Stimulated activated CD8-positive, alpha-beta memory T cell treated with anti-CD3 and anti-CD28 coated beads, Interleukin-12 subunit alpha, Interleukin-12 subunit beta, amount 100 ng/mL, for 1 hour (primary cell): ENCODE data around the gene FGF14.

Experiments used
- DNase-seq: peaks from one replicate; pipeline ENCODE4 v3.0.0-alpha.2; 2020; ENCODE audit warnings: low read depth

The FGF14 gene

DNA sequence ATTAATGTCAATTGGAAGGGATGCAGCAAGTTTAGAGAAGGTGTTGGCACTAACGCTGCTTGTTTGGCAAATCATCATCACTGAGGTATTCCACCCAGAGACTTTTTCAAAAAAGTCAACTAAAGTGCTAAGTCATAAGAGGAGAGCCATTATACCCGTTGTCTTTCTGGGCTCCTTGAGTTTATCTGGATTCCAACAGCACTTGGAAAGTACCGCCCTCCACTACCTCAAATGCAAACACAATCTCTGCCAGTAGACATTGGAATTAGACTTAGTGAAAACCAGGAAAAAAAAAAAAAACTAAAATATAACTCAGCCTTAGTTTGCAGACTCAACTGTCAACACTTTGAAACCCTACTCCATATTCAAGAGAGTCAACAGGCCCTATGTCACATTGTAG, 683.4 kb downstream of the FGF14 start:
- DNase-seq = no peak

DNA sequence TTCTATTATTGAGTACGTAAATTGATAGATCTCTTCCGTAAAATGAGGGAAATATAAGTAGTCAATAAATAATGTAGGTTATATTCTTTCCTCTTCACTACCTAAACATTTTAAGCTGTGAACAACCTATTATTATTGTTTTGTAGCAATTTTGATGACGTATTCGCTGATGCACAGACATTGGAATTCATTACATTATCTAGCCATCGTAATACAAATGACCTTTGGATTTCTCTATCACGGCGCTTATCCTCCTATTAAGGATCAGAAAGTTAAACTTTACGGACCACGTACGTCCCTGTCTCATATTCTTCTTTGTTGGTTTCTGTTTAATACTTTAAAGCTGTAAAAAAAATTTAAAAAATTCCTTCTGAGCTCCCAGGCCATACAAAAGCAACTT, 684.5 kb downstream of the FGF14 start:
- DNase-seq = no peak

DNA sequence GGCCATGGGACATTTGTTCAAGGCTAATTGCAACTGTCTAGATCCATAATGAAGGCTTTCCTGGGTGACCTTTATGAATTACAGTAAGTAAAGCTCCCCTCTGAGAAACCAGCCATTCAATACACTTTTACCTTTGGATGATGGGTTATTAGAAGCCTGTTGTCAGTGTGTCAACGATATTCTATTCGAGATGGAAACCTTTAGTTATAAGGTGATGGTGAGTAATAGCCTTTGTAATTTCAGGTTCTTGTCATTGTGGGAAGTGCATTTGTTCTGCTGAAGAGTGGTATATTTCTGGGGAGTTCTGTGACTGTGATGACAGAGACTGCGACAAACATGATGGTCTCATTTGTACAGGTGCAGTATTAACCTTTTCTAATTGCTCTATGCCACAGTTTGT, 687.7 kb downstream of the FGF14 start:
- DNase-seq = no peak

DNA sequence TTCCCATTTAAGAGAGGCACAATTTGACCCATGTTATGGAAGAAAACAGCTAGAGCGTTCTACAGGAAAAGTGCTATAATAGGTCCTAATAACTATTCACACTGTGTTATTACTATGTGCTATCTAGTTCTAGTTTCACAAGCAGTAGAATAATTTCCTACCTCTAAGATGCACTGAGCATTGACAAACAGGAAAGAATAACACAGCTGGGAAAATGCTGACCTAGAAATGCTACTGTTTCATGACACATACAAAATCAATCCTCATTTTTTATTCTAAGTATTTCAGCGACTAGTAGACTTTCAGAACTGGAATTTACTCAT, 689.9 kb downstream of the FGF14 start:
- DNase-seq = no peak

DNA sequence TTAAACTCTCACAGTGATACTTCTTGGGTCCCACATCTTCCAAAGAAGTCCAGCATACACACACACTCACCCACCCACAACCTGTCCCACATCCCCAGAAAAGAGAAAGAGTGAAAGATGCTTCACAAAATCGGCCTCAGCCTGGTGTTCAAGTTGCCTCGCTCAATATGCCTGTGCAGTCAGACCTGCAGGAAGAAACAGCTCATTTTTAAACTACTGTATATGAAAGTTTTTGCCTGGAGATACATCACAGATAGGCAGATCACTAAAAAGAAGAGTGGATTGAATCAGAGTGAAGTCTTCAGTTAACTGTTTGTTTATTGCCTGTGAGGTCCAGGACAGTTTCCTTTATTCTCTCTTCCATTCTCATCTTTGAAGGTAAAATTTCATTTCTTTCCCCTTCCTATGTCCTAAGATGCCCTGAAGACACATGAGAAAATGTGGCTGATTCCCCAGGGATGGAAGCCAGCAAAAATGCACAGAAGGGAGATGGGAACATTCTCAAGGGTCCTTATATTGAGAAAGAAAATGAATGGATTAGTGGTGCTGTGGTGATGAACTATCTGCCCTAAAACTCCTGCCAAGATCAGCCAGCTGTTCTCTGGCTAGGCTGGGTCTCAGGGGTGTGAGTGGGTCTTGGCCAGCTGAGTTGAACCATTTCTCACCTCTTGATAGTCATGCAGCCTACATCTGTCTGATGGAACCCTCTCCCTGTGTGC, 690.4 kb downstream of the FGF14 start:
- no peak for DNase-seq

DNA sequence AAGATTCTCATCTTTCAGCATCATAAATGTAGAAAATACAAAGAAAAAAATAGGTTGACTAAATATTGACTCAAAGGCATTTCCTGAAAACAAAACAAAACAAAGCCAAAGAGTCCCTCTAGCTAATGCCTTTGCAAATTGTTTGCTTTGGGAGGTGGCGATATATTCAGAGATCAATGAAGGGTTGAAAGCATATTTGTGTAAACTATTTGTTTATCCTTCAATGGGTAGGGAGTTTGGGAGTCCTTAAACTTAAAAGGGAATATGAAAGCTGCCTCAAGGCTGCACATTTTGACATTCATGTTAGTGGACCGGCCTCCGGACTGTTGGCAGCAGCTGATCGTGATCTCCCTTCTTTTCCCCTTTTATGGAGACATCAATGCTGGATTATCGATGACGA, 691.9 kb downstream of the FGF14 start:
- no peak for DNase-seq

DNA sequence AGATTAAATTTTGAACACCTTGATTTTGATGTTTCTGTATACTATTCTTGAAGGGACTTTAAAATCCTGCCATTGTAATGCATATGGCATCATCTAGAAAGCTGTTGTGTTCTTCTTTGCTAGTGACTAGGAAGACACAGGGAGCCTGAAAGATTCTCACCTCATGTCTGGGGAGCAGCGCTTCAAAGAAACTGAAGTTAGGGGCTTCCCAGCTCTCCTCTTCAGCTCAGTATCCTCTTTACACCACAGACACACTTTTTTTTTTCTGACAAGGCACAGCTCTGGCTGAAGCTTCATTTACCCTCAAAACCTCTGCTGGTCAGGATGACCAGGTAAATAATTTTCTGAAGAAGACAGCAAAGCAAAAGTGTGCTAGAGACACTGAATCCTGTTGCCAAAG, 693.7 kb downstream of the FGF14 start:
- DNase-seq = no peak

DNA sequence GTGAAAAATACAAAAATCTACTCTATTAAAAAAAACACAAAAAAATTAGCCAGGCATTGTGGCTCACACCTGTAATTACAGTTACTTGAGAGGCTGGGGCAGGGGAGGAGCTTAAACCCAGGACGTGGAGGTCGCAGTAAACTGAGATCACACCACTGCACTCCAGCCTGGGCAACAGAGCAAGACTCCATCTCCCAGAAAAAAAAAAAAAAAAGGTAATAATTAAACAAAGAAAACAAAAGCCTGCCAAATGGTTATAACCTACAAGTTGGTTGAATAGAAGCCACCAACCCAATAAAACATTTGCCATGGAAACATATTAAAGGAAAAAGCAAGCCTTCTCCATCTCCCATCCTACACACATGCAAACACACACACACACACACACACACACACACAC, 694.2 kb downstream of the FGF14 start:
- DNase-seq = no peak

DNA sequence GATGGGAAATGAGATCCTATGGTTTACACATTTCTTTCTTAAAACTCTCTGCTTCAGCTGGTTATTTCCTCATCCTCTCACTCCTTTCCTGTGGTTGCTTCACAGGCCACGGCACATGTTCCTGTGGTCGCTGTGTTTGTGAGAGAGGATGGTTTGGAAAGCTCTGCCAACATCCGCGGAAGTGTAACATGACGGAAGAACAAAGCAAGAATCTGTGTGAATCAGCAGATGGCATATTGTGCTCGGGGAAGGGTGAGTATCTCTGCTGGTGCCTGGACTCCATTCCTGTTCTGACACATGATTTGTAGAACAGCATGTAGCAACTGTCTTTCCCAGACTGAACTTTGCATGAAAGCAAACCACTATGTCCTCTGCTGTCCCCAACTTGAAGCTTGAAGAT, 695.2 kb downstream of the FGF14 start:
- no peak for DNase-seq

DNA sequence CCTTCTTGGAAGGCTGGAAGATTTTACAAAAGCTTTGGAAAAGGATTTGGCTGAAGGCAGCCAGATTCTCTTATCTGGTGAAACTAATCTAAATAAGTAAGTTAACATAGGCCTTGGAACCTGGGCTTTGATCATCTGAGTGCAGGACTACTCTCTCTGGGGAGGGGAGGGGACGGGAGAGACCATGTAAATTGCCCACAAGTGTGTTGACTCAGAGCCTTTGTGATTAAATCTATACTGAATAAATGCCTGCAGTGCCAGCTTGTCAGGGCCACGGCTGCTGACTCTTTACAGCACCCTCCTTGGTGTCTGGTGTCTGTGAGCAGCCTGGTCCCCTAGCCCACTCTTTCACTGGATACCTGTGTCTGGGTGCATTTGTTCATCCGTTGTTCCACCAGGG, 698.0 kb downstream of the FGF14 start:
- no peak for DNase-seq

DNA sequence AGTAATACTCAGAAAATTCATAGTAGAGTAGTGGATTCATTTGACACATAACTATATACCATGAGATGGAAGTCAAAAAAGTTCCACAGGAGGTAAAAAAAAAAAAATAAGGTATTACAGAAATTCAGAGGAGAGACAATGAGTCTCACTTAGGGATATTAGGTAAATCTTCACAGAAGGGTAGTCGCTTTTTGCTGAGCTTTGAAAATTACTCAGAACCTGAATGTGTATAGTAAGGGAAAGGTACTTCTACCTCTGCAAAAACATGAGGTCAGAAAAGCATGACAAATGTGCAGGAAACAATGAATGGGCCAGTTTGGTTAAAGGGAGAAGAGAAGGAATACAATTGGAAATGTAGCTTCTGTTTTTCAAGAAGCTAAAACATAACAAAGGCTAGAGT, 698.8 kb downstream of the FGF14 start:
- no peak for DNase-seq

DNA sequence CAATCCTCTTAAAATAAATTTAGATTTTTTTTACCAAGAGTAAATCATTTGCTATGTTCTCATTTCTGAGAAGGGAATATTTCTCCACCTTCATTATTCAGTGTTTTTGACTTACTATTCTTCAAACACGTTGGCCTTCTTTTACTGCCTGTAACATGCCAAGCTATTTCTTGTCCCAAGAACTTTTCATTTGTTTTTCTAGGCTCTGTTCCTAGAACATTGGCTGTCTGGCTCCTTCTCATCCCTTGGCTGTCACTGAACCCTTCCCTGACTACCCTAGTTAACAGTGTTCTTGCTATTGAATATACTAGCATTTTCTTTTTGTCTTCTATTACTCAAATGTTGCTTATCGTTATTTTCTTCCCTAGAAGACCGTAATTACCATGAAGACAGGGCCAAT, 701.2 kb downstream of the FGF14 start:
- DNase-seq = no peak

DNA sequence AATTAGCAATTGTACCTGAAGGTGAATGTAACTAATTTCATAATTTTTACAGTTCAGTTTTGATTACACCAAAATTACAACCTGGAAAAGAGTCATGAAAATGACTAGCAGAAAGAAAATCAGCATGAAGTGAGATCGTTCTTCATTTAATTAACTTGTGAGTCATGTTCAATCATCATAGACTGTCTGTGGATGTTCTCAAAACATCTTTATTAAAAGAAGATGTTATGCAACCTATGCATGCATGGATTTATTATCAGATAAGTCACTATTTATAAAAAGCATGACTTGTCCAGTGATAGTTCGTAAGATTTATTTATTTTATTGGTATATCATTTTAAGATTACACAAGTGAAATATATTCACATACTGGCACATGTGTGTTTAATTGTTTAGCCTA, 703.4 kb downstream of the FGF14 start:
- DNase-seq = no peak

DNA sequence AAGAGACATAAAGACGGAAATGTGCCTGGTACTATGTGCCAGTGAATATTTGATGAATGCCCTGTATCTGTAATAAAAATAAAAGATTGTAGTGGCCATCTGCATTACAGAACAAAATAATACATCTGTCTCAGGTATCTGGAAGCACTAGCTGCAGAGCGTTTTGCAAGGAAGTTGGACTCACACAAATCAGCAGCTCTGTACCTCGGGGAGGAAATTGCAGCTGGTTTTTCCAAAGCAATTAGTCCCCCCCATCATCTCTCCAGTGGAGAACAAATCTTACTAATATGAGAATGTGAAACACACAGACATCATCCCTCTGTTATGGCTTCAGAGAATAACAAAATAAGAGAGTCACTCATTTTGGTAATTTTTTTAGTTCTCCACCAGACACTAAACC, 704.1 kb downstream of the FGF14 start:
- DNase-seq = no peak

DNA sequence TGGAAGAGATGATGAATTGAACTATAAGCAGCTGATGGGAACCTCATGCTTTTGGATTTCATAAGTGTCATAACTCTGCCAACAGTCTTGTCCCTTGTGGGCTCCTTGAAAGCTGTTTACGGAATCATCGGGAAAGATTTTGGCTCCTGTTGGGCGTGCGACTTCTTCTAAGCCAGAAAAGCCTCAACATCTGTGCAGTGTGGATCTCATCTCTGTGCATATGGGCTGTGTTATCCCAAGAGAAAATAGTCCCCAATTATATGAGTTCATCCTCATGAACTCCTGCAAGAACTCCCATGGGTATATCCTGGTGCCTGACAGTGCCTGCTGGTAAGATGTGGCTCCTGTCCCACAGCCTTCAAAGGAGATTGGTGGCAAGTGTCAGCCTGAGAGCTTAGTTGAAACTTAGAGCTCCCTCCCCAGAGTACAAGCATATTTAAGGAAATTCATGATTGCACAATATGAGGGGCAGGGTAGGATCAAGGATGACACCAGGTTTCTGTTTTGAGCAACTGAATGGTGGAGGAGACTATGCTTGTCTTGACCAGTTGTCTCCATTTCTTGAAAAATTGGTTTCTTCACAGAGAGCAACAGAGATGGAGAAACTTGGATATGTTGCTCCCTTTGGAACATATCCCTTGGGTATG, 705.9 kb downstream of the FGF14 start:
- no peak for DNase-seq

DNA sequence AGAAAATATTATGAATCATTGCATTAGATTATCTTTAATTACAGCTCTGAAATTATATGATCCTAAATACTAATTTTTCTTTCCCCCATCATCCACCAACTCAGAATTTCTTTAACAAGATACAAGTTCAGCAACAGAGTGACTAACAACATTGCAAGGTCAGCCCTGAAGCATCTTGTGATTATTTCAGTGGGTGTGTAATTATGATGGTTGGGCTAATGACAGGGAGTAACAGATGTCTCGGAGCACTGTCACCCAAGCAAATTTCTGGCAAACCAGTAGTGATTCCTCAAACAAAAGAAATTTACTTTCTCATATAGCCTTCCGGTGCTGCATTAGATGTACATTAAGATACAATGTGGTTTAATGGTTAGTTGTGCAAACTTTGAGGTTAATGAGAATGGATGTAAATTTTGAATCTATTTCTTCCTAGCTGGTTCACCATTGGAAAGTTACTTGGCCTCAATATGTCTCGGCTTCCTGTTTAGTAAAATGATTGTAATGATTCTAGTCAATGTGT, 710.4 kb downstream of the FGF14 start:
- no peak for DNase-seq

DNA sequence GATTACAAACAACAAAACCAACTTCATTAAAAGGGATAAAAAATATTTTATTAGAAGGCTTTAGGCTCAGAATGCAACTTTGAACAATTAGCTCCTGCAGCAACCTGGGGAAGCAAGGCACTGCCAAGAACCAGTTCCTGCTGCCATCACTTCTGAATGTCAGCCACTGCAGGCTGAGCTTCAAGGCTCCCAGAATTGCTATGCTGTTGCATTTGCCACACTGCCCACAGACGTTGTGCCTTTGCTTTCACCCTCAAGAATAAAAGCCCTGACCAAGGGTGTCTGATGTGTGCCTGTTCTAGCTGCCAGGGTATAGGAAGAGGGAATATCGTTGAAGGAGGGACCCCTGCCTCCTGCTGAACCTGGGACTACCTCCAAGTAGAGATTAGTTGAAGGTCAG, 711.0 kb downstream of the FGF14 start:
- DNase-seq = no peak

DNA sequence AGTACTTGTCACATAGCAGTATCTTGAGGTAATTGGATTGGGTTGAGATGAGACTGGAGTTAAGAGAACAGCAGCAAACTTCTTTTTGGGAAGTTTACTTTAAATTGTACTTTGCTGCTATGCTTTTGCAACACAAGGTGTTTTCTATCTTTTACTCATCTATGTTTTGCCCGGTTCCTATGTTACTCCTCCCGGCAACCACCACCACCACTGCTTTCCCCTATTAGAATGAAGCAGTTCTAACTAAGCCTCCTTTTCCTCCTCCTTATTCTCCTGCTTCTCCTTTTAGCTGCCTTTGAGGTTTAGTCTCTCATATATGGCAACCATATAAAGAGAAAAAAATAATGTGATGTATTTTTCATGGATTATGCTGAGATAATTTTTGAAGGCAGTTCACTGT, 715.8 kb downstream of the FGF14 start:
- DNase-seq = no peak

DNA sequence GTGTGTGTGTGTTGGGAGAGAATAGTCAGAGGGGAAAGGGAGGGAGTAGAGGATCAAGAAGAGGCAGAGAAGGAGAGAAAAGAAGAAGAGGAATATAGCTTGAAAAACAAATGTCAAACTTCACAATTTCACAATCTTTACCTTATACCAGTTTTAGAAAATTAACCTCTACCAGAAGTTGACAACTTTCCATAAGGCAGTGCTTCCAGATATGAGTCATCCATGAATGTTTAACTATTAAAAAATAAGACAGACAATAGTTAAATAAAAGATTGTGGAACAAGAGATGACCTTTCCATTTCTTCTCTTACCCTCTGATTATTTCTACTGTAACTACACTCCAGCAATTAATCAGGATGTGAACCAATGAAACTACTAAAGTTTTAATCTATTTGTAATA, 720.0 kb downstream of the FGF14 start:
- no peak for DNase-seq

DNA sequence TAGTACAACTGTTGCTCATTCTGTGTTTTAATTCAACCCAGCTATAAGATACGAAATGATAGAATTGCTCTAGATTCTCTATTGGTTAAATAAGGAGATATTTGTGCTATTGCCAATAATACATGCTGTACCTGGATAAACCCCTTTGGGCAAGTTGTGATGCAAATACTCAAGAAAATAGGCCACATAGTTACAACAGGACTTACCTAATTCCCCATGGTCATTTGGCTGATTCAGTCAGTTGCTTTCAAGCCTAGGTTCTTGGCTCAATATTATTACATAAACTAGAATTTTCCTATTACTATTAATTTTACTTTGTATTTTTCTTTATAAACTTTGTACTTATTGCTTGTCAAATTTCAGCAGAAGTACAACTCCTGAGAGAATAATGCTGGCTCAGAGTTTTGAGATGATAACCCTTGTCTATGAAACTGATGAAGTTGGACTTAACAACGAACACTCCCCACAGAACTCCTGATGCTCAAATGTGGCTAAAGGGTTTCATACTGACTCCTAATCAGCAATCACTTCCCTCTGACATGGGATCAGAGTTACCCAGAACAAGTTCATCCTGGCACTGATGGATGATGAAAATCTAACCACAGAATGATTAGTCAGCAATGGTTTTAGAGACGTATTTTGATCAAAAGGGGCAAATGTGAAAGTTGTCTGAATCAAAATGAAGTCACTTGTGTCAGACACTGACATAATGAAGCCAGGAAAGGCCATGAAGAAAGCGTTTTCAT, 728.3 kb downstream of the FGF14 start:
- no peak for DNase-seq

DNA sequence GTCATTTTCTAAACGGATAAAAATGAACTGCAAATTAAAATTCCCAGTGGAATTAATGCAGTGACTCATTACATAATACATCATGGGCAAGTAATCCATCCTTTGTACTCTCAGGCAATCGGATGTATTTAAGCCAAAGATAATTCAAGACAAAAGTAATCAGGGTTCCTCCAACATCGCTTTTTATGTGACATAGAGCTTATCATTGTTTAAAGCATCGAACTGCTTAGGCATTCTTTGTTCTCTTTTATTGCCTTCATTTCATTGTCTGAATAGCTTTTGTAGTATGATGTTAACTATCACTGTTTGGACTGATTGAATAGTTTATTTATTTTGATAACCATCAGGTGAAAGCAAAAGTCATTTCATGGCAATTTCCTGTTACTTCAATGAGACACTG, 740.0 kb downstream of the FGF14 start:
- DNase-seq = no peak
